ENCODE data around the gene COMMD1.

- no peak for TF ChIP-seq POLR2A (IDR thresholded peaks at IDR 0.05)
- TF ChIP-seq POLR2AphosphoS5 (IDR thresholded peaks at IDR 0.05), result no peak
- no peak for TF ChIP-seq CTCF (IDR thresholded peaks at IDR 0.05)
- no peak for TF ChIP-seq EP300 (IDR thresholded peaks at IDR 0.05)
Measured at GRCh38 chr2:61978522-61978921, 73.0 kb downstream of the COMMD1 start.
